DMS53 (cell line): ENCODE measurements around the gene CCPG1.
A peak's percentile ranks its signal among the peaks of the same experiment; 100 is the strongest.

Experiments
- DNase-seq: peaks from one replicate; lab custom pipeline; 2025; lab: John Stamatoyannopoulos, UW

Gene CCPG1

DNA sequence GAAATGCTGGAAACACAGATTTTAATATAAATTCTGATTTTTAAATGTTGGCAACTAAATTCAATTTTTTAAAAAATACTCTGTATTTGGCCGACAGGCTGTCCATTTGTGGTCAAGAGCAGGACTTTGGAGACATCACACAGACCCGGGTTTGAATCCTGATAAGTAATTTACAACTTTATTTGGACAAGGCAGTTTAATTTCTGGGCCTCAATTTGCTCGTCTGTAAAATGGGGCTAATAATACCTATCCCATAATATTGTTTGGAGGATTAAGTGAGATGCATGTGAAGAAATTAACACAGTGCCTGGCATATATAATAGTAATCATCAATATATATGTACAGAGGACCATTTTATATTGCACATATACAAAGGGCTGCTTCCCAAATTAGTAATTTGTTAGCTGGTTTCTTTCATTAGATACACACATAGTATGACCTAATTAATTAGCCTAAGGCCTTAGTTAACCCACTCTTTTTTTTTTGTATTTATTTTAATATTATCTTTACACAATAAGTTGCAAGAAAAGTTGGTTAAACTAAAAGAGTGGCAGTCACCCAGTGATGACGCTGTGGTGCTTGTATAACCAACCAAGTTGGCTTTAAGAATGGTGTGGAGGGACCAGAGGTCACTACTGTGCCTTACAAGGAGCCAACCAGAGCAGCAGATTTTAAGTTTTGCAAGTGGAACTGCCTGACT, 88.5 kb downstream of the CCPG1 start:
- DNase-seq = no peak

DNA sequence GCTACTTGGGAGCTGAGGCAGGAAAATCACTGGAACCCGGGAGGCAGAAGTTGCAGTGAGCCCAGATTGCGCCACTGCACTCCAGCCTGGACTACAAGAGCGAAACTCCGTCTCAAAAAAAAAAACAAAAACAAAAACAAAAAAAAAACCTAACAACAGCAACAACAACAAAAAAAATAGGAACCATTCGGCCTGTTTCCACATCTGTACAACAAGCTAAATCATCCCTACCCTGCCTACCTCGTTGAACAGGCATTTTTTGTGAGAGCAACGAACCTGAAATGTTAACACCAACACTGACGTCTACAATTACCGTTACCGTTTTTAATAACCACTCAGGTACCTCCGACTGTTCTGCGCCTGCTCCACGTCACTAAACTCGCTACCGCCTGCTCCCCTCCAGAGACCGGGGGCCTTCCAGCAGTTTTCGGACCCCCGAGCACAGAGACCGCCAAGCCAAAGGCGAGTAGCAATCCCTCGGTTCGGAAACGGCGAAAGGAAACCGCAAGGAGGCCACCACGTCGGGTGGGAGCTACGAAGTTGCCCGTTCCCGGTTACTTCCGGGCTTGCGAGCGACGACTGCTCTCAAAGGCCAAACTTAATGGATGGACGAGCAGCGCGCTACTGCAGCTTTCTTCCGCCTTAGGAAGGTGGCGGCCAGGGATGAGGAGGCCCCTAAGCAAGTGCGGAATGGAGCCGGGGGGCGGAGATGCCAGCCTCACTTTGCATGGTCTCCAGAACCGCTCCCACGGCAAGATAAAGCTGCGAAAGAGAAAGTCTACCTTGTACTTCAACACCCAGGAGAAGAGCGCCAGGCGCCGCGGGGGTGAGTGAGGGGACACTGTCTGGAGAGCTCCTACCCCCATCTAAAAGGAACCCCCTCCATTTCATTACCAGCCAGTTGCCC, 89.3 kb downstream of the CCPG1 start, which contains the start of the genes PIGB and PIGBOS1:
Gene PIGB (plus strand): TSS at position 635 of the 907 bp plus-strand sequence. CDS start 29 bp downstream, at position 664.
Gene PIGBOS1 (minus strand): TSS at position 536 of the 907 bp plus-strand sequence. CDS start 1,331 bp downstream, outside the sequence.
- DNase-seq = peak; percentile 93
